Measurements from ENCODE around the gene FAM118B.

- no peak for TF ChIP-seq CTCF (IDR thresholded peaks at IDR 0.05; ENCODE audit: low read depth, low read length)
- TF ChIP-seq POLR2A (IDR thresholded peaks at IDR 0.05; ENCODE audit: extremely low read depth, insufficient read length): no peak
Observed at GRCh38 chr11:126165311-126165720, 46.3 kb upstream of the FAM118B start.
